GM19193 (cell line): ENCODE results near the gene OGFOD2.

Experiments used
- POLR2A ChIP-seq: IDR thresholded peaks from 4 replicates; pipeline ENCODE4 v1.6.1; 2011; ENCODE audit not compliant: insufficient read depth, insufficient read length; ENCODE audit errors: extremely low read depth

Gene OGFOD2

DNA sequence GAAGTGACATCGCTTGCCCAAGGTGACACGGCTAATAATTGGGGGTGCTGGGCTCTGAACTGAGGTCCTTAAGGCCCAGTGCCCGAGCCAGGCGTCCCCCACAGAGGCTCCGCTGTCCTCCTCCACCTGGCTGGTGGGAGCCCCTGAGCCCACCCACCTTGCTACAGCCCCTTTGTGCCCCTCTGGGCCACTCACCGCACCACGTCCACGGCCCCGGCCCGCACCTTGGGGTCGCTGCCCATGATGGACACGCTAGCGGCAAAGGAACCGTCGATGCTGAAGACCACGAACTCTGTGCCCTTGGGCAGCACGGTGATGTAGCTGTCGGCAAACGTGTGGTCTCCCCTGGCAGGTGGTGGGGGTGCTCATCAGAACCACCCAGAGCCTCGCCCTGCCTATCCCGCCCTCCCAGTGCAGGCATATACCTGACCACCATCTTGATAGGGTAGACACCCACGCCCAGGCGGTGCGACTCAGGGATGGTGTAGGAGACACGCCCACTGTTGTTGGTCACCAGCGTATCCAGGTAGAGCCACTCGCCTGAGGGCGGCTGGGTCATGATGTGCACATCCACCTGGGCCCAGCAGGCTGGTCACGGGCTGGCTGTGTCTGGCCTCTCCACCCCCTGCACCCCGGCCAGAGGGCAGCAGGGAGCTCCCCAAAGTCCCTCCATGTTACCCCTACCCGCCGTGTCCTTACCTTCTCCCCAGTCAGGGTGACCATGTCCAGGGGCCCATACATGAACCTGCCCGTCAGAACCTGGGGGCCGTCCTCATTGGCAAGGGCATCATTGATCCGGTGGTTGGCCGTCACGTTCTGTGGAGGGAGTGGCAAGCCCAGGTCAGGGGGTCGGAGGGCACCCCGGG, 12.3 kb downstream of the OGFOD2 start:
- TF ChIP-seq POLR2A = no peak

DNA sequence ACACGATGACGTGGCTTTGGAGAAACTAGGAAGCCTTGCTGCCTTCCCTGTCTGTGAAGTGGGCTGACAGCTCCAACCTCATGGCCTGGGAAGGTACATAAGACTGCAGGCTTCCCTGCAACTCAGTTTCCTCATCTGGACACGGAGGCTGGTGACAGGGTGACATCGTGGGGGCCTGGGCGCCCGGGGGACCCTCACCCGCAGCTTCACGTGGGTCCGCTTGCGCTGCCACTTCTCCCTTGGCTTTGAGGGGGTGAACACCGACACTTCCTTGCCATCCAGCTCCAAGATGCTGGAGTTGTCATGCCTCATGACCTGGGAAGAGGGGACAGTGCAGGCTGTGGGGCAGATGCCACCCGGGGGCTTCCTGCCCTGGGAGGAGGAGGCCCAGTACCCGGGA, 13.0 kb downstream of the OGFOD2 start:
- no peak for TF ChIP-seq POLR2A

DNA sequence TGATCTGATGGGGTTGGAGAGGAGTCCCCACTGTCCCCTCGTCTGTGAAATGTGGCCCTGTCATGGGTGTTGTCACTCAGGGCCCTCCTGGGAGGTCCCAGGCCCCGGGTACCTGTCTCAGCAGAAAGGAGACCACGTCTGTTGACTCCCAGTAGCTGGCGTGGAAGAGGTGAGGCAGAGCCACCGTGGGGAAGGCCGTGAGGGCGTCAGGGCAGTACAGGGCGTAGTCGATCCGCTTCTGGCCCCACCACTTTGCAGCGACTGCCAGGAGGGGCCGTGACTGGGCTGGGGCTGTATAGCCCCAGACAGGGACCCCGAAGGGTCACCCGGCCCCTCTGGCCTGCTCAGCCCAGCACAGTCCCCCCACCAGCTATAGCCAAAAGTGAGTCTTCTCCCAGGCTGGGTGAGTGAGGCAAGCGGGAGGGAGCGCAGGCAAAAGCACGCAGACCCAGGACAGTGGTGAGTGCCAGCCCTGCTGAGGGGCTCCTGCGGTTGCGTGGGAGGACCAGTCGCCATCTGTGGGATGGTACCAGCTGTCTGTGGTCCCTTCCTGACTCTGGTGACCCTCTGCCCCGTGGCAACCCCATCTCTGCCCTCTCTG, 13.7 kb downstream of the OGFOD2 start:
- TF ChIP-seq POLR2A = no peak

DNA sequence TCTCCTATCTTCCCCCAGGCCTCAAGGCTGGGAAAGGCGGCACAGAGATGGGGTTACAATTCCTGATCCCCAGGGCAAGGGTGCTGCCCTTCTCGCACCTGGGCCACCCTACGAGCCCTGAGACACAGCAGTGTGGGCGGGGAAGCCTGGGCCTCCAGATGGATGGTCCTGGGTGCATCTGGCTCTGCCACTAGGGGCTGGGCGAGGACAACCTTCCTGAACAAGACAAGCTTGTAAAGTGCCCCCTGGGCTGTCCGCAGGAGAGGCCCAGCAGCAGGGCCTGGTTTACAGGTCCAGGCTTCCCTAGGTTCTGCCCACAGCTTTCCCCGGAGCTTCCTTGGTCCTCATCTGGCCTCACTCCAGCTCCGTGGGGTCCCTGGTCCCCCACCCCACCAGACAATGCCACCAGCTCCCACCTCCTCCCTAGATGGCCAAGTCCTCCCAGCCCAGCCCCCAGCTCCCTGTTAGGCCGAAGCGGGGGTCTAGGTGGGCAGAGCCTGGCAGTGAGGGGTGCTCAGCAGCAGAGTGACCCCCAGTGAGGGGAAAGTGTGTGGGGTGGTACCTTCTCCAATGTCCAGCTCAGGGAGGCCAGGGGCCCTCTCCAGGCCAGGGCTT, 14.3 kb downstream of the OGFOD2 start:
- no peak for TF ChIP-seq POLR2A

DNA sequence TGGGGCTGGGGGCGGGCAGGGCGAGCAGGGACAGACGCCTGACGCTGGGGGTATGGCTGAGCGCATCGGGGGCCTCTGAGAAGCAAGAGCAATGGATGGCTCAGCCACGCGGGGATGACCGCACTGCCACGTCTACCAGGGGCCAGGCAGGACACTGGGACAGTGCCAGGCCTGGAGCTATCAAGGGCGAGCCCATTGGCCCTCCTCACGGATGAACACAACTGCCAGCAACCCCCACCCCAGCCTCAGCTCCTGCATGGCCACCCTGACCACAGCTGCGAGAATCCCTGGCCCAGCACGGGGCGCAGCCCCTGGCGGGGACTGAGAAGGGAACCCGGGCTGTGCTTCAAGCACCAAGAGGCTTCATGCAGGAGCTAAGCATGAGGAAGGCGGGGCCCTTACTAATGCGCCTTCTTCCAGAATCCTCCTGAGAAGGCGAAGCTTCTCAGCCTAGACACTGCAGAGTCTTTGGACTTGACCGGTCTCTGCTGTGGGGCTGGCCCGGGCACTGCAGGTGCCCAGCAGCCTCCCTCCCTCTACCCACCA, 14.9 kb downstream of the OGFOD2 start:
- no peak for TF ChIP-seq POLR2A

DNA sequence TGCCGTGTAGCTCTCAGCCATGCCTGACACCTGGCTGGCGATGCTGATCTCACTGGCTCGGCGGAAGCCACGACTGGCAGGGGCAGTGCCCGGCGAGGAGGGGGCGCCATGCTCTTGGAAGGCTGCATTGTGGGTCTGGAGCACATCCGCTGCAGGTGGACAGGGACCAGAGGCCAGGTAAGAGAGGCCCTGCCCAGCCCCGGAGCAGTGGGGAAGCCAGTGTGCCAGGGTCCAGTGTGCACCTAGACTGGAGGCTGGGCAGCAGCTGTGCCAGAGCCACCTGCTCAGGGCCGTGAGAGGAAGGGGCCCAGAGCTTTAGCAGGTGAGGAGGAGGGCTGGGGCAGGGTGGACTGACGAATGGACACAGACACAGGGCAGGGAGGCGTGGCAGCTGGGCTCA, 15.5 kb downstream of the OGFOD2 start:
- TF ChIP-seq POLR2A = no peak

DNA sequence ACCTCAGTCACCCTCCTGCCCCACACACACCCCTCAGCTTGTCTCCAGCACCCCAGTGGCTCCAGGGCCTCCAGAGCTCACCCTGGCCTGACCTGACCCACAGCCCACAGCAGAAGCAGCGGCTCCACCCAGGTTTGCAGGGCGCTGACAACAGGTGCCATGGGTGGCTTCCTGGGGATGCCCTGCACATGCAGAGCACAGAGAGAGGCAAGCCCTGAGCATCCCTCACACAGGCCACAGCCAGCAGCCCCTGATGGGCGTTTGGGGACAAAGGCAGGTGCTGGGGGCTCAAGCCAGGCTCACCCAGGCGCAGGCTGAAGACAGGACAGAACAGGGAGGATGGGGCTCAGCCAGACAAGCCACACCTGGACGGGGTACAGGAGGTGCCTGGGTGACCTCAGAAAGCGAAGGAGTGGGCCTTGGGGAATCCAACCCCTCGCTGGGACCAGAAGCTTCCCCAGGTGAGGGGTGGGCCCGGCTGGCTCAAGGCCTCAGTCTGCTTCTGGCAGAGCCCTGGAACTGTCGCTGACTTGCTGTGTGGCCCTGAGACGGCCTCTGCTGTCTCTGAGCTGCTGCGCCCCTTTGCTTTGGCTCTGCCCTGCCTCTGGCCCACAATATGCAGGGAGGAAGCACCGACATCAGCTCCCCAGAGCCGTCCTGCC, 16.0 kb downstream of the OGFOD2 start:
- TF ChIP-seq POLR2A = no peak

DNA sequence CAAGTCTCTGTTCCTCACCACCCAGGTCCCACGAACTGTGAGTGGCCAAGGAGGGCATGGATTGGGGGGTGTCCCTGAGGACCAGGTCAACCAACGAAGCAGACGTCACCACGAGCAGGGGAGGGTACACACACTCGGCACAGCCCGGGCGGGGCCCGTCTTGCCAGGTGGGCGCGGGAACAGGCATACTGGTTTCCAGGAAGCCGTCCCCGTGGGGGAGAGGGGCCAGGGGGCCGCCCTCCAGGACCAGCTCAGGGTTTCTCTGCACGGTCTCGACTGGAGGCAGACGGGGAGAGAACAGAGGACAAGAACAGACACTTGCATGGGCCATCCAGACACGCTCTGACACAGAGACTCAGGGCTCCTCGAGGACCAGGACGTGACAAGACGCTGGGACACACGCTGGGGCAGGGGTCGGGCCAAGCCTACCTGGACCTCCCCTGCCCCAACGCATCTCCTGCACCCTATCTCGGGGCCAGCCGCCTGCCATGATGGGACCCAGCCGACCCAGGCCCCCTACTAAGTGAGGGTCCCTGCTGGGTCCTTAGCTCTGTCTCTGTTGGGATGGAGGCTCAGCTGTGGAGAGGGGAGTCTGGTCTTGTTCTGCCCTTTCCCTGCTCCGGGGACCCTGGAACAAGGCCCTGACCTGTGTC, 16.7 kb downstream of the OGFOD2 start:
- no peak for TF ChIP-seq POLR2A

DNA sequence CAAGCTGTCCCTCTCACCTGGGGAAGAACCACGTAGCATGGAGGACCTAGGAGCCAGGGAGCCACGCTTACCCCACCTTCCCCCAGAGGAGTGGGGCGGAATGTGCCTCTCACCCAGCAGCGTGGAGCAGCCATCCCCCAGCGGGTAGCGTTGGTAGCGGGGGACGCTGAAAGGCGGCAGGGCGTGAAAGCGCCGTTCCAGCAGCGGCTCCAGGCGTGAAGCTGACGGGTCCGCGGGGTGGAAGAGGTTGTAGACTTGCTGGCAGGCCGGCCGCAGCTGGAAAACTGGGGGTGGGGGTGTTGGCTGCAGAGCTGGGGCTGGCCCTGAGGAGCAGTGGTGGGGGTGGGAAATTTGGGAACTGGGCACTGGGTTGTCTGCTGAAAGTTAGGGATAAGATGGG, 17.3 kb downstream of the OGFOD2 start:
- no peak for TF ChIP-seq POLR2A

DNA sequence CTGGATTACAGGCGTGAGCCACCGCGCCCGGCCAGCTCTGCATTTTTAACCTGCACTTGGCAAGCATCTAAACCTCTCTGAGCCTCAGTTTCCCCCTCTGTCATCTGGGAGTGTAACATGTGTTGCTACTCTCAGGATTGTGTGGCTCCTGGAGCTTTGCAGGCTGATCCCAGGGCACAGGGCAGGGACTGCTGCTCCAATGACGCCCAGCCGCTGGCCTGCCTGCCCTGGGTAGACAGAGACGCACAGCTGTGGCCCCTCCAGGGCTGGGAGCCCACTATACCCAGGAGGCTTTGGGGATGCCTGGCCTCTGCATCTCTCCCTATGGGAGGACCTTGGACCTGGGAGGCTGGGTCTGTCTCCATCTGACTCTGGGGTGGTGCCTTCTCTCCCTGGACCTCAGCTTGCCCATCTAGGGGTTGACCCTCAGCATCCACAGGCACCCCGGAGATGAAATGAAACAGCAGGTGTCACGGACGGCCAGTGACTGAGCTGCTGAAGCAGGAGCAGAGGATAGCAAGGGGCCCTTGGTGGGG, 19.2 kb downstream of the OGFOD2 start:
- no peak for TF ChIP-seq POLR2A

DNA sequence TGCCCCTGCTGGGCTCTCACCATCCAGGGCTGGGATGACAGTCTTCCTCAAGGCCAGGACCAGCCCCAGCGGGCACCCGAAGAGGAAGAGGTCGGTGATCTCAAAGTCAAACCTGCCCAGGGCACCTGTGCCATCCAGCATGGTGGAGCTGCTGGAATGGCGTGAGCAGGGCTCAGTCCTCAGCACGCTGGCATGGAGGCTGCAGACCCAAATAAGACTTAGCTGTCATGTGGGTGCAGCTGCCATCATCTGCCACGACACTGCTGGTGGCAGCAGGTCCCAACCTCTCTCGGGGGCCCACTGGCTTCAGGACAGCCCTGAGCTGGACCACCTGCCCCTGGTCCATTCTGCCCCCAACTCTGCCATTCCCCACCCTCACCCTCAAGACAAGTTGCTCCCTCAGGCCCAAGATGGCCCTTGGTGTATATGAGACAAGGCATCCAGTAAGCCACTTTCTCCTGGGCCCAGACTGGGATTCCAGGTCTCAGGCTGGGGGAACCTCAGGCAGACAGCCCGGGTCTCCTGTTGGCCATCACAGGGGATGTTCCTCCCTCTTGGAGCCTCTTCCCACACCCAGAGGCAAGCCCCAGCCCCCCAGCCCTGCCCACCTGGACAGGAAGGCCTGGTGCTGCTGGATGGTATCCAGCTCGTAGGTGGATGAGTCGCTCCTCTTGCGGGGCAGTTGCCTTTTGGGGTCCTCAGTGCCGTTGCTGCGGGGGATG, 19.9 kb downstream of the OGFOD2 start:
- no peak for TF ChIP-seq POLR2A

DNA sequence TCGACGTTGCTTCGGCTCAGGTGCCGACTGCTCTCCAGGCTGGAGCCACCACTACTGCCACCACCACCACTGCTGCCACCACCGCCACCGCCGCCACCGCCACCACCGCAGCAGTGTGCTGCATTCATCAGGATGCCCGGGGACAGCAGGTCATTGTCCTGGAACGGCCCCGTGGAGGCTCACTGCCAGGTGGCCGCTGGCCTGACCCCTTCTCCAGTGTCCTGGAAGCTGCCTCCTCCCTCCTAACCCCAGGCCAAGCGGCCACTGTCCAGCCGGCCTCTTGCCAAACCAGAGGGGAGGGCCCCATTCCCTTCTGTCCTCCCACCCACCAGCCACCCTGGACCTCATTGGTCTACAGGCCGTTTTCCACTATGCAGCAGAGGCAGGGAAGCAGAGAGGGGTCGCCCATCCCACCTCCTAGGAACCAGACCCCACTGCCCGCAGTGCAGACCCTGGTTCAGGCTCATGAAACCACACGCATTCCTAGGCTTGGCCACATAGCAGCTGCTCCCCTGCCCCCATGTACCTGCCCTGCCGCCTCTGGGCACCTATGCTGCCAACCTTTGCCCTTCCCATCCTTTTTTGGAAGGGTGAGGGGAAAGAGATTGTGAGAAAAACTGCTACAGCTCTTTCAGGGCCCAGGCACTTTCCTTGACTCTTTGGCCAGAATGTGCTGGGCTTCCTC, 20.6 kb downstream of the OGFOD2 start:
- TF ChIP-seq POLR2A = no peak

DNA sequence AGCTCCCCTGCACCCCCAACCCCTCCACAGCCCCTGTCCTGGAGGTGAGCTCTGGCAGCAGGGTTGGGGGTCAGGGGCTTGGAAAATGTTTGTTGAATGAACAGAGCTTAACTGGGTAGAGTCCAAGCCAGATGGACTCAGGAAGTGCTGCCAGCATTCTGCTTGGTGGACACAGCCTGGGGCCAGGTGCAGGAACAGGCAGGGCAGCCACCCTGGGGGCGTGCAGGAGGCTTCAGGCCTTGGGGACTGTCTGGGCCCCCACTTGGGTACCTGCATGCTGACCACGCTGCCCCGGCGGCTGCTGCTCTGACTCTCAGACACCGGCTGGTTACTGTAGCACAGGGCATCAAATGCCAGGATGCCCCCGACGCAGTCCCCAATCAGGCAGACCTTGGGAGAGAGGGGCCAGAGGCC, 21.2 kb downstream of the OGFOD2 start:
- TF ChIP-seq POLR2A = no peak
